Stimulated activated CD4-positive, alpha-beta T cell treated with anti-CD3 and anti-CD28 coated beads, Interleukin-1b, Interleukin-23, amount 100 ng/mL, for 24 hours (primary cell): Measurements from ENCODE around the gene GALNT9.

ENCODE experiments used
- DNase-seq, 4 experiments: peaks; one replicate each; pipeline ENCODE4 v3.0.0-alpha.2; 2020; ENCODE audit warnings: low read depth in 4 of 4, low spot score in 1 of 4

Gene GALNT9

GRCh38 chr12:132161796-132162507 is 167.4 kb downstream of the GALNT9 start:
- no peak for DNase-seq

- no peak for DNase-seq
Observed at GRCh38 chr12:132161036-132161781, 168.2 kb downstream of the GALNT9 start.

- no peak for DNase-seq
Observed at GRCh38 chr12:132160601-132161035, 168.8 kb downstream of the GALNT9 start.

- no peak for DNase-seq
Observed at GRCh38 chr12:132160016-132160415, 169.4 kb downstream of the GALNT9 start.

- DNase-seq: no peak
Observed at GRCh38 chr12:132159555-132160003, 169.8 kb downstream of the GALNT9 start.

GRCh38 chr12:132158677-132159554 is 170.5 kb downstream of the GALNT9 start:
- DNase-seq: no peak

GRCh38 chr12:132157733-132158409 is 171.5 kb downstream of the GALNT9 start:
- no peak for DNase-seq

GRCh38 chr12:132156573-132157325 is 172.6 kb downstream of the GALNT9 start:
- DNase-seq: no peak

- no peak for DNase-seq
Observed at GRCh38 chr12:132155771-132156572, 173.4 kb downstream of the GALNT9 start.

- no peak for DNase-seq
Observed at GRCh38 chr12:132154941-132155770, 174.2 kb downstream of the GALNT9 start.

- no peak for DNase-seq
Observed at GRCh38 chr12:132154341-132154761, 175.0 kb downstream of the GALNT9 start.

GRCh38 chr12:132153501-132154340 is 175.7 kb downstream of the GALNT9 start:
- DNase-seq: peak in 3 of 4 experiments; percentile 40 to 46 (median 42)

GRCh38 chr12:132152953-132153352 is 176.4 kb downstream of the GALNT9 start:
- no peak for DNase-seq

GRCh38 chr12:132152411-132152821 is 177.0 kb downstream of the GALNT9 start:
- DNase-seq: no peak

GRCh38 chr12:132151766-132152410 is 177.5 kb downstream of the GALNT9 start:
- DNase-seq: no peak

- no peak for DNase-seq
Observed at GRCh38 chr12:132151145-132151765, 178.1 kb downstream of the GALNT9 start.

- DNase-seq: no peak
Observed at GRCh38 chr12:132150780-132151144, 178.6 kb downstream of the GALNT9 start.
